Measurements from ENCODE around the gene MEI1. TPM values are rescaled to one million over a fixed set of nuclear protein-coding genes. Genes with fewer than 3 reads are reported as not detected.

Gene MEI1
- polyA plus RNA-seq, 1 experiment: 3.8 TPM

DNA sequence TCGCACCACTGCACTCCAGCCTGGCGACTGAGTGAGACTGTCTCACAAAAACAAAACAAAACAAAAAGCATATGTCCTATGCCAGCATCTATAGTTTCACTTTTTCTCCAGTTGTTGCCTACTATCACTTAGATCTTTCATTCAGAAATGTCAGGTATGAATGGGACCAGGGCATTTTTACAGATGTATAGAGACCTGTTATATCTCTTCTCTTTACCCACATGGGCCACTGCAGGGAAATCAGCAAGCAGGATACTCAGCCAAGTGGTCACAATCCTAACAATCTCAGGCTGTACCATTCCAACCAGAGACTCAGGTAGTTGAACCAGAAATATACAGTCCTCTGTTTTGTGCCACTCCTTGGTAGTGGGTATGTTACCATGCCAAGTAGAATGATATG is 117.6 kb downstream of the MEI1 start:
- ChIA-PET CTCF (interaction anchor here (1.2 kb wide), 1 partner anchor 110 kb away, joined by 4 read pairs; the partner anchor contains the start of gene TNFRSF13C), POLR2A (no interaction called here)
- no peak for DNase-seq (ENCODE audit: low read depth)
- Histone ChIP-seq H3K36me3 (ENCODE audit: control insufficient read depth, insufficient read depth, low read length) (no peaks in the 10 kb centered on the region), H3K27me3 (ENCODE audit: control insufficient read depth, insufficient read depth, low read length) (no peaks in the 10 kb centered on the region), H3K4me3 (ENCODE audit: low read depth, low read length) (no peak overlapping the region)
- TF ChIP-seq, protein P1, sequence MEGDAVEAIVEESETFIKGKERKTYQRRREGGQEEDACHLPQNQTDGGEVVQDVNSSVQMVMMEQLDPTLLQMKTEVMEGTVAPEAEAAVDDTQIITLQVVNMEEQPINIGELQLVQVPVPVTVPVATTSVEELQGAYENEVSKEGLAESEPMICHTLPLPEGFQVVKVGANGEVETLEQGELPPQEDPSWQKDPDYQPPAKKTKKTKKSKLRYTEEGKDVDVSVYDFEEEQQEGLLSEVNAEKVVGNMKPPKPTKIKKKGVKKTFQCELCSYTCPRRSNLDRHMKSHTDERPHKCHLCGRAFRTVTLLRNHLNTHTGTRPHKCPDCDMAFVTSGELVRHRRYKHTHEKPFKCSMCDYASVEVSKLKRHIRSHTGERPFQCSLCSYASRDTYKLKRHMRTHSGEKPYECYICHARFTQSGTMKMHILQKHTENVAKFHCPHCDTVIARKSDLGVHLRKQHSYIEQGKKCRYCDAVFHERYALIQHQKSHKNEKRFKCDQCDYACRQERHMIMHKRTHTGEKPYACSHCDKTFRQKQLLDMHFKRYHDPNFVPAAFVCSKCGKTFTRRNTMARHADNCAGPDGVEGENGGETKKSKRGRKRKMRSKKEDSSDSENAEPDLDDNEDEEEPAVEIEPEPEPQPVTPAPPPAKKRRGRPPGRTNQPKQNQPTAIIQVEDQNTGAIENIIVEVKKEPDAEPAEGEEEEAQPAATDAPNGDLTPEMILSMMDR (IDR thresholded peaks at IDR 0.05; ENCODE audit: insufficient read depth, low read depth, low read length): no peak

GRCh38 chr22:41818011-41818410 is 118.7 kb downstream of the MEI1 start:
- H3K4me3 ChIP-seq (ENCODE audit: low read depth, low read length): no peak overlapping the region
- no peaks in the 10 kb centered on the region for H3K36me3 ChIP-seq (ENCODE audit: control insufficient read depth, insufficient read depth, low read length)
- TF ChIP-seq, protein P1 (IDR thresholded peaks at IDR 0.05; ENCODE audit: insufficient read depth, low read depth, low read length): no peak
- ChIA-PET CTCF (interaction anchor here (0.8 to 1.6 kb wide), 4 partner anchors 9 to 127 kb away, joined by 3 to 9 read pairs (median 4); no protein-coding TSS in a partner anchor), POLR2A (no interaction called here)
- H3K27me3 ChIP-seq (ENCODE audit: control insufficient read depth, insufficient read depth, low read length): no peaks in the 10 kb centered on the region
- no peak for DNase-seq (ENCODE audit: low read depth)

DNA sequence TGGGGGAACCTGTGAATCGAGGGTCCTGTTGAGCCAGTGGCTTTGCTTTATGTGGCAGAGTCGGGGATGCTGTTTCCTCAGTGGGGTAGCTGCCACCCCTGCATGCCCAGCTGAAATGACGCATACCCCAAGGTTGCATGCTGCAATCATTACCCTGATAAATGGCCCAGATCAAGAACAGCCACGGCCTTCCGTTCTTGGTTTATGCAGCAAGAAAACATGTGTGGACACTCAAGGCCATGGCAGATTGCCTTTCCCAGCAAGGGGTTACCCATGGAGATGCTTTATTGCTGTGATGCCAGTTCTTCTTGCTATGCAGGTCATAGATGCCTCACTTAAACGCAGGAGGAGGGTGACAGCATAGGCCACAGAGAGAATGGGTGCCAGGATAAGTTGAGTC is 119.3 kb downstream of the MEI1 start:
- ChIA-PET CTCF (interaction anchor here (0.8 to 1.6 kb wide), 5 partner anchors 9 to 126 kb away, joined by 3 to 9 read pairs (median 3); no protein-coding TSS in a partner anchor), POLR2A (no interaction called here)
- Histone ChIP-seq H3K4me3 (ENCODE audit: low read depth, low read length) (no peak overlapping the region), H3K36me3 (ENCODE audit: control insufficient read depth, insufficient read depth, low read length) (no peaks in the 10 kb centered on the region), H3K27me3 (ENCODE audit: control insufficient read depth, insufficient read depth, low read length) (no peaks in the 10 kb centered on the region)
- DNase-seq (ENCODE audit: low read depth): no peak
- TF ChIP-seq, protein P1 (IDR thresholded peaks at IDR 0.05; ENCODE audit: insufficient read depth, low read depth, low read length): no peak

DNA sequence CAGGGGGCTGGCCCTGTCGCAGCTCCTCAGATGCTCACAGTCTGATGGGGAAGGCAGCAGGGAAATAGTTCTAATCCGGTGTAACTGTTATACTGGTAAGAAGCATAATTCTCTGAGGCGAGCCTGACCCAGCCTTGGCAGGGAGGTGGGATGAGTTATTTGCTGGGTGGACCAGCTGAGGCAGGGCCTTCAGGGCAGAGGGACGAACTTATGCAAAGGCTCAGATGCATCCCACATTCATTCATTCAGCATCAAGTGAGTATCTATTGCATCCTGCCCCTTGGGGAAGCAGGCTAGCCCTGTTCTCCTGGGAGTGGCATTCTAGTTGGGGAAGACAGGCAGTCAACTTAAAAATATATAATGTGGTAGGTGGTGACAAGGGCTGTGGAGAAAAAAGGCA is 120.0 kb downstream of the MEI1 start:
- ChIA-PET CTCF (interaction anchor here (0.8 to 1.6 kb wide), 2 partner anchors 73 to 122 kb away, joined by 3 to 9 read pairs; no protein-coding TSS in a partner anchor), POLR2A (no interaction called here)
- Histone ChIP-seq H3K27me3 (ENCODE audit: control insufficient read depth, insufficient read depth, low read length) (no peaks in the 10 kb centered on the region), H3K36me3 (ENCODE audit: control insufficient read depth, insufficient read depth, low read length) (no peaks in the 10 kb centered on the region), H3K4me3 (ENCODE audit: low read depth, low read length) (no peak overlapping the region)
- TF ChIP-seq, protein P1 (IDR thresholded peaks at IDR 0.05; ENCODE audit: insufficient read depth, low read depth, low read length): no peak
- no peak for DNase-seq (ENCODE audit: low read depth)

DNA sequence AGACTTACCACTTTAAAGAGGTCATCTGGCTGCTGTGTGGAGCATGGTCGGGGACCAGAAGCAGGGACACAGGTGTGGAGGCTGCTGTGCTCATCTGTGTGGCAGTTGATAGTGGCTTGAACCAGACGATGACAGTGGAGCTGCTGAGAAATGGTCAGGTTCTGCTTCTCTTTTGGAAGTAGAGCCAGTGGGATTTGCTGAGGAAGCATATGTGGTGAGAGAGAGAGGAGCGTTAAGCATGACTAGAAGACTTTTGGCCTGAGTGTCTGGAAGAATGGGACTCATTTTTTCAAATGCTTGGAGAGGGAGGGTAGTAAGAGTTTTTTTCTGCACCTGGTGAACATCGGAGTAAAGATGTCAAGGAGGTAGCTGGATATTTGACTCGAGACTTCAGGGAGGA is 121.1 kb downstream of the MEI1 start:
- H3K36me3 ChIP-seq (ENCODE audit: control insufficient read depth, insufficient read depth, low read length): no peaks in the 10 kb centered on the region
- TF ChIP-seq, protein P1 (IDR thresholded peaks at IDR 0.05; ENCODE audit: insufficient read depth, low read depth, low read length): no peak
- H3K4me3 ChIP-seq (ENCODE audit: low read depth, low read length): no peak overlapping the region
- H3K27me3 ChIP-seq (ENCODE audit: control insufficient read depth, insufficient read depth, low read length): no peaks in the 10 kb centered on the region
- CTCF ChIA-PET: interaction anchor here (1.0 kb wide), 1 partner anchor 121 kb away, joined by 3 read pairs; no protein-coding TSS in a partner anchor
- no peak for DNase-seq (ENCODE audit: low read depth)
- POLR2A ChIA-PET: no interaction called here

All from BJ (cell line).